Fibroblast of lung (primary cell): ENCODE measurements around the gene GABBR2. TPM values are rescaled to one million over a fixed set of nuclear protein-coding genes. Genes with fewer than 3 reads are reported as not detected.

Experiments
- DNase-seq, 2 donors: peaks; one replicate each; pipeline versions ENCODE4 v3.0.0 to v3.0.0-alpha.2; 2010; ENCODE audit warnings: low read depth in 2 of 2
- H2AFZ ChIP-seq: 2 replicates; pipeline ENCODE4 v1.5.1; 2012; ENCODE audit warnings: low read length, control low read depth, inconsistent platforms
- H3K27ac ChIP-seq: 2 replicates; pipeline ENCODE4 v1.5.1; 2011; ENCODE audit warnings: low read length, control low read depth; ENCODE audit not compliant: insufficient read depth
- H3K27me3 ChIP-seq: 2 replicates; pipeline ENCODE4 v1.5.1; 2011; ENCODE audit warnings: mild to moderate bottlenecking, low read length; ENCODE audit not compliant: control insufficient read depth, insufficient read depth
- H3K36me3 ChIP-seq: 2 replicates; pipeline ENCODE4 v1.5.1; 2011; ENCODE audit warnings: low read length; ENCODE audit not compliant: control insufficient read depth, insufficient read depth
- H3K4me1 ChIP-seq: 2 replicates; pipeline ENCODE4 v1.5.1; 2011; ENCODE audit warnings: low read length; ENCODE audit not compliant: control insufficient read depth, insufficient read depth; ENCODE audit errors: extremely low read depth
- H3K4me2 ChIP-seq: 2 replicates; pipeline ENCODE4 v1.5.1; 2011; ENCODE audit warnings: low read length, control low read depth; ENCODE audit not compliant: insufficient read depth; ENCODE audit errors: extremely low read depth
- H3K4me3 ChIP-seq, 4 experiments: fragments of 200-600 bp in 1 of 4; sonication (generic) in 1 of 4; replicated peaks in 1 of 4; 2 replicates each; pipeline ENCODE4 v1.5.1; 2011 to 2016; ENCODE audit warnings: low read length in 4 of 4, low read depth in 3 of 4, mild to moderate bottlenecking in 3 of 4, control low read depth in 2 of 4, inconsistent platforms in 1 of 4, mixed read lengths in 1 of 4; ENCODE audit not compliant: insufficient read depth in 1 of 4; ENCODE audit errors: control extremely low read depth in 1 of 4
- H3K79me2 ChIP-seq: 2 replicates; pipeline ENCODE4 v1.5.1; 2012; ENCODE audit warnings: mild to moderate bottlenecking, low read length, inconsistent platforms; ENCODE audit not compliant: control insufficient read depth, insufficient read depth
- H3K9ac ChIP-seq: 2 replicates; pipeline ENCODE4 v1.5.1; 2011; ENCODE audit warnings: mild to moderate bottlenecking, low read length, control low read depth; ENCODE audit not compliant: insufficient read depth
- H3K9me3 ChIP-seq: 2 replicates; pipeline ENCODE4 v1.5.1; 2012; ENCODE audit warnings: low read depth, low read length; ENCODE audit not compliant: control insufficient read depth, insufficient read depth
- H4K20me1 ChIP-seq: 2 replicates; pipeline ENCODE4 v1.5.1; 2011; ENCODE audit warnings: low read length; ENCODE audit not compliant: control insufficient read depth, insufficient read depth; ENCODE audit errors: extremely low read depth
- CTCF ChIP-seq, 2 donors: IDR thresholded peaks in 1 of 2; conservative IDR thresholded peaks in 1 of 2; 1 replicate in 1 of 2; 2 replicates in 1 of 2; pipeline ENCODE4 v1.5.1; 2011 to 2012; ENCODE audit warnings: low read length in 2 of 2, control low read depth in 1 of 2, inconsistent platforms in 1 of 2, low read depth in 1 of 2, mild to moderate bottlenecking in 1 of 2
- EZH2 ChIP-seq: IDR thresholded peaks from 2 replicates; pipeline ENCODE4 v1.5.1; 2012; ENCODE audit warnings: low read length, control low read depth, mild to moderate bottlenecking; ENCODE audit errors: missing control alignments
- polyA plus RNA-seq, 2 donors: library from polyadenylated mRNA; depleted of rRNA in 1 of 2; stranded (reverse) in 1 of 2; unstranded in 1 of 2; fragments of >200 nt; gene quantifications; 2 replicates each; pipeline ENCODE4 v1.2.1, GENCODE V29; 2011 to 2012; ENCODE audit warnings: missing spikeins in 1 of 2
- total RNA-seq: library from RNA; depleted of rRNA; stranded (reverse); fragments of >200 nt; gene quantifications from 2 replicates; pipeline ENCODE4 v1.2.1, GENCODE V29; 2014

Gene GABBR2
- total and polyA plus RNA-seq, 2 donors (not counting 1 experiment from before 2014, with no cell fraction given): 0.32 to 0.33 TPM

- Histone ChIP-seq H3K4me2 (no peak overlapping the region), H4K20me1 (no peaks in the 10 kb centered on the region), H3K4me1 (no peaks in the 10 kb centered on the region), H3K9me3 (no peaks in the 10 kb centered on the region), H3K4me3 (no peak overlapping the region), H3K9ac (no peak overlapping the region), H3K27me3 (no peaks in the 10 kb centered on the region), H2AFZ (no peak overlapping the region), H3K79me2 (no peaks in the 10 kb centered on the region), H3K36me3 (no peaks in the 10 kb centered on the region), H3K27ac (no peak overlapping the region)
- no peak for TF ChIP-seq EZH2
- DNase-seq: no peak
Observed at GRCh38 chr9:98416294-98417248, 292.2 kb downstream of the GABBR2 start.

DNA sequence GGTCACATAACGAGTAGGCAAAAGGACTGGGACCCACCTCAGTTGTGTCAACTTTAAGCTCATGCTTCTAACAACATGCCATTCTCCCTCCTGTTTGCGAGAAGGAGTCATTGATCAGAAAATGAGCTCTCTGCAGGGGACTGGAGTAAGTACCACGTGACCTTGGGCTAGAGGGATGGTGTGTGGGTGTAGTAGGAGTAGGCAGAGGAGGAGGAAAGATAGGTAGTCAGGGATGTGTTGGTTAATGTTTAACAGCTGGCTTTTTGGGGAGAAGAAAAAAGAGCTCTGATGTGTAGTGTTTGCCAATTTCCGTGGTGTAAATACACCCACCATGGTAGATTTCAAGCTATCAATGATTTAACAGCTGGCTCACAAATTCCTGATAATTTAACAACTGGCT lies 293.0 kb downstream of the GABBR2 start:
- Histone ChIP-seq H3K27me3 (no peaks in the 10 kb centered on the region), H3K4me1 (no peaks in the 10 kb centered on the region), H3K9ac (no peak overlapping the region), H4K20me1 (no peaks in the 10 kb centered on the region), H3K79me2 (no peaks in the 10 kb centered on the region), H3K9me3 (no peaks in the 10 kb centered on the region), H3K36me3 (no peaks in the 10 kb centered on the region), H3K4me2 (no peak overlapping the region), H2AFZ (no peak overlapping the region), H3K4me3 (no peak overlapping the region), H3K27ac (no peak overlapping the region)
- no peak for DNase-seq
- TF ChIP-seq EZH2: no peak
- no peak for TF ChIP-seq CTCF (conservative IDR thresholded peaks at IDR 0.05 in 1 of 2, IDR thresholded peaks at IDR 0.05 in 1 of 2; ENCODE audit: low read depth in 1 of 2, low read length in 2 of 2)

GRCh38 chr9:98413084-98413483 lies 295.7 kb downstream of the GABBR2 start:
- H3K9me3 ChIP-seq: no peaks in the 10 kb centered on the region
- no peaks in the 10 kb centered on the region for H3K79me2 ChIP-seq
- H3K4me1 ChIP-seq: no peaks in the 10 kb centered on the region
- H4K20me1 ChIP-seq: no peaks in the 10 kb centered on the region
- H3K4me2 ChIP-seq: no peak overlapping the region
- no peak overlapping the region for H3K4me3 ChIP-seq
- no peak overlapping the region for H2AFZ ChIP-seq
- H3K36me3 ChIP-seq: no peaks in the 10 kb centered on the region
- DNase-seq: no peak
- no peak overlapping the region for H3K9ac ChIP-seq
- no peak overlapping the region for H3K27ac ChIP-seq
- no peaks in the 10 kb centered on the region for H3K27me3 ChIP-seq
- TF ChIP-seq CTCF (conservative IDR thresholded peaks at IDR 0.05 in 1 of 2, IDR thresholded peaks at IDR 0.05 in 1 of 2; ENCODE audit: low read depth in 1 of 2, low read length in 2 of 2) (no peak), EZH2 (no peak)
